Esophagus squamous epithelium (tissue), 4 donors: Measurements from ENCODE around the gene THAP2.

Experiments used
- POLR2A ChIP-seq, 4 donors: fragments of 450-650 bp; IDR thresholded peaks; one replicate each; pipeline ENCODE4 v1.6.1; 2017; ENCODE audit warnings: antibody characterized with exemption in 4 of 4, mild to moderate bottlenecking in 4 of 4, moderate library complexity in 3 of 4
- TF ChIP-seq, protein P1 (sequence below), 6 experiments: fragments of 450-650 bp in 4 of 6; fragments of 200-600 bp in 2 of 6; sonication (generic) in 2 of 6; IDR thresholded peaks; one replicate each; pipeline ENCODE4 v1.5.1; 2016 to 2019; ENCODE audit warnings: antibody characterized with exemption in 6 of 6, mild to moderate bottlenecking in 4 of 6, moderate library complexity in 4 of 6

GRCh38 chr12:71725011-71725410, 60.9 kb downstream of the THAP2 start:
- TF ChIP-seq, protein P1, sequence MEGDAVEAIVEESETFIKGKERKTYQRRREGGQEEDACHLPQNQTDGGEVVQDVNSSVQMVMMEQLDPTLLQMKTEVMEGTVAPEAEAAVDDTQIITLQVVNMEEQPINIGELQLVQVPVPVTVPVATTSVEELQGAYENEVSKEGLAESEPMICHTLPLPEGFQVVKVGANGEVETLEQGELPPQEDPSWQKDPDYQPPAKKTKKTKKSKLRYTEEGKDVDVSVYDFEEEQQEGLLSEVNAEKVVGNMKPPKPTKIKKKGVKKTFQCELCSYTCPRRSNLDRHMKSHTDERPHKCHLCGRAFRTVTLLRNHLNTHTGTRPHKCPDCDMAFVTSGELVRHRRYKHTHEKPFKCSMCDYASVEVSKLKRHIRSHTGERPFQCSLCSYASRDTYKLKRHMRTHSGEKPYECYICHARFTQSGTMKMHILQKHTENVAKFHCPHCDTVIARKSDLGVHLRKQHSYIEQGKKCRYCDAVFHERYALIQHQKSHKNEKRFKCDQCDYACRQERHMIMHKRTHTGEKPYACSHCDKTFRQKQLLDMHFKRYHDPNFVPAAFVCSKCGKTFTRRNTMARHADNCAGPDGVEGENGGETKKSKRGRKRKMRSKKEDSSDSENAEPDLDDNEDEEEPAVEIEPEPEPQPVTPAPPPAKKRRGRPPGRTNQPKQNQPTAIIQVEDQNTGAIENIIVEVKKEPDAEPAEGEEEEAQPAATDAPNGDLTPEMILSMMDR (IDR thresholded peaks at IDR 0.05), result no peak
- no peak for TF ChIP-seq POLR2A (IDR thresholded peaks at IDR 0.05)
